HG03575 (cell line): ENCODE data around the gene RDH14.

Experiments used
- ATAC-seq: cut with Tn5 transposase; IDR thresholded peaks from one replicate; pipeline ENCODE4 v1.9.1; 2021; ENCODE audit not compliant: unreplicated experiment, insufficient number of reproducible peaks, low FRiP score; ENCODE audit errors: extremely low read depth

The RDH14 gene

GRCh38 chr2:18583905-18584607, 23.6 kb upstream of the RDH14 start:
- no peak for ATAC-seq

- no peak for ATAC-seq
These were observed 20.2 kb upstream of the RDH14 start for GRCh38 chr2:18580606-18581005.

DNA sequence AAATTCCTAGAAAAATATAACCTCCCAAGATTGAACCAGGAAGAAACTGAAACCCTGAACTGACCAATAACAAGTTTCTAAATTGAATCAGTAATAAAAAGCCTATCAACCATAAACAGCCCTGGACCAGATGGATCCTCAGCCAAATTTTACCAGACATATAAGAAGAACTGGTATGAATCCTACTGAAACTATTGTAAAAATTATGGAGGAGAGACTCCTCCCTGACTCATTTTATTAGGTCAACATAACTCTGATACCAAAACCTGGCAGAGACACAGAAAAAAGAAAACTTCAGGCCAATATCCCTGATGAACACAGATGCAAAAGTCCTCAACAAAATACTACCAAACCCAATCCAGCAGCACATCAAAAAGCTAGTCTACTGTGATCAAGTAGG, 17.6 kb upstream of the RDH14 start:
- no peak for ATAC-seq

DNA sequence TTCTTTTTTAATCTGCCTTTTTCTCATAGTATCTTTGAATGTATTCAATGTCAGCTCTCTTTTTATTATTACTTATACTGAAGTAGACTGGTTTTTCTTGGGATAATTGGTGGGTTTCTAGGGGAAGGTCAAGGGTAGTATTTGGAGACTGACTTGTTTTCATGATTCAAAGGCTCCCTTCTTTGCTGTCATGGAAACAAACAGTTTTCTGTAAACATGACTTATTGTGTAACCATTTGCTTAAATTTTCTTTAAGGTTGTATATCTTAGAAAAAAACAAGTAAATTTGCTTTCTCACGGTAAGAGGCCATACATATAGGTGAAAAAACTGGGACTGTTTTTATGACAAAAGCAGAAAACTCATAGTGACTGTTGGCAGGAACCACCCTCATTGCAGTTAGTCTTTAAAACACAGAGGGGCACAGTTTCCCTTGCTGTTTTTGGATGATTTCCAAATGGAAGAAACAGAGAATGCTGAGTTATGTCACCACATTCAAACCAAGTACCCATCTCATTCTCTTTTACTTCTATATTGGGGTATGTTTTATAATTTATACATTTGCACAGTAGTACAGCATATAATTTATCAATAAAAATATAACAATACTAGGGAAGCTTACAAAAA, 5.8 kb upstream of the RDH14 start:
- ATAC-seq, result no peak

DNA sequence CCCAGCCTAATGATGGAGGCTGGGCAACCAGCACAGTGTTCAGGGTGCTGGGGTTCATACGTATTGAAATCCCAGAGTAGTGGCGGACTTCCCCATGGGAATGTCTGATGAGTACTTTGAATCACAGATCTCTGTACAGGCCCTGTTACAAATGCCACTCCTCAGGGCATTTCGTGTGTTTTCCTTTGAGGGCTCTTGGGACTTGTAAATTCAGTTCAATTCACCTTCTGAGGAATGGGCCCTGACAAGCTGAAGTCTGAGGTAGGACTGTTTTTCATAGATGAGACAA, 288 bp upstream of the RDH14 start:
- ATAC-seq, result no peak

DNA sequence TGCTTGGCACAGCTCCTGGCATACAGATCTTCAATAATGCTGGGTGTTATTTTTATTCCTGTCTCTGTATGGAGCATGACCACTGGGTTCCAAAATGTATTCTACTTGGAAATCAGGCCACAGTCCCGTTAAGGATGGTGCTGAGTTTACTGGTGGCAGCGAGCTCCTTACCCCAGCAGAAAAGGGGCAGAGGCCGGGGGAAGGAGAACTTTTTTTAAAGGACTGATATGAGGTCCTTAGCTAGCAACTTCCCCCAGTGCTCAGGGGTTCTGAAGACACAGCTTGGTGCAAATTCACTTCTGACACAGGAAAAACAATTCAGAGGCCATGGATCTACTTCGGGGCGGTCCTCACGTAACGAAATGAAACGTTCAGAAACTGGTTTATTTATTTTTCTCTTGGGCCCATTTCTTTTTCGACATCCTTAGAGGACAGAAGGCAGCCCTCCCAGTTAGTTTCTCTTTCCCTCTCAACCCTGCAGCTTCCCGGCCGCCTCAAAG, 872 bp downstream of the RDH14 start:
- ATAC-seq, result no peak

DNA sequence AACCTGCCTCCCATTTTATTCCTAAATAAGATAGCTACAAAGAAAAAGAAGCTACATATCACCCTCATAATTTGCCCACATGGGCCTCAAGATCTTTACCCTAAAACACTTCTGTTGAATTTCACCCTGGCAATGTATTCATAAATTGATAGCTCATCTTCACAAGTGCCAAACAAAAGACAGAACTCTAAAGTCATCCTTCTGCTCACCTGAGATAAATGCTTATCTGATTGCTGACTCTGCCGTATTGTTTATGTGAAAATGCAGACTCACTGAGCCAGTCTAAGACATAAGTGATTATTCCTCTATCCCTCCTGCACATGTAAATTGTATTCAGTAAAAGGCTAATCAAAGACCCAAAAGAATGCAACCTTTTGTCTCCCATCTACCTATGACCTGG, 2.0 kb downstream of the RDH14 start:
- ATAC-seq, result no peak

GRCh38 chr2:18557121-18557520, 3.3 kb downstream of the RDH14 start:
- ATAC-seq, result no peak

GRCh38 chr2:18552351-18553077, 7.9 kb downstream of the RDH14 start:
- no peak for ATAC-seq

DNA sequence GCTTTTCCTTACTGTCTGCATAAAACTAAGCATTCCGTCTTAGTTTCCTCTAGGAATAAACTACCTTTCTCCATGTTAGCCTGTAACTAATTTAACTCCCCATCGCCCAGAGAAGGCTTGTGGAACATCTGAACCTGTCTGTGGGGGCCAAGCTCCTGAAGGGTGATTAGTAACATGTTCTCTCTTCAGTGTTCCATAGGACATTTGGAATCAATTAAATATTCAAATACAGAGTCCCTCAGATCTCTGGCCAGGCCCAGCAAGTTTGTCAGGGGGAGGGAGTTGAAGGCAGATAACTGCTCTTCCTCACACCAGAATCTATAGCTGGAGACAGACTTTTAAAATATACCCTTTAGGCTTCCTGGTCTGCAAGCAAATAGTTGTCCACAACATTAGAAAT, 8.8 kb downstream of the RDH14 start:
- ATAC-seq, result no peak

DNA sequence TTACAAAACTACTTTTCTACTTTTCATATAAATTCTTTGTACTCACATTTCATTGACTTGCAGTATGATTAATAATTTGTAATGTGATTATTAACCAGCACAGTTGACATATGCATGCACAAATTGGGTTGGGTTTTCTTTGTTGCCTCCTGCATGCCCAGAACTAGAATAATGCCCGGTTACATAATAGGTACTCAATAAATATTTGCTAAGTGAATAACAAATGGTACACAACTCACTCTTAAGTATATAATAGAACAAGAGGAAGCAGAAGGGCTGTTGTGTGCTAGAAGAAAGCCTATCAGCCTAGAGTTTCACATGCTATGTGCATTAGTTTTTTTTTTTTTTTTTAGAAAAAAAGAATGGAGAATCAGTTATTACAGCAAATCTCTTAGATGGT, 9.3 kb downstream of the RDH14 start:
- ATAC-seq, result no peak

GRCh38 chr2:18550433-18550832, 10.0 kb downstream of the RDH14 start:
- ATAC-seq, result no peak

DNA sequence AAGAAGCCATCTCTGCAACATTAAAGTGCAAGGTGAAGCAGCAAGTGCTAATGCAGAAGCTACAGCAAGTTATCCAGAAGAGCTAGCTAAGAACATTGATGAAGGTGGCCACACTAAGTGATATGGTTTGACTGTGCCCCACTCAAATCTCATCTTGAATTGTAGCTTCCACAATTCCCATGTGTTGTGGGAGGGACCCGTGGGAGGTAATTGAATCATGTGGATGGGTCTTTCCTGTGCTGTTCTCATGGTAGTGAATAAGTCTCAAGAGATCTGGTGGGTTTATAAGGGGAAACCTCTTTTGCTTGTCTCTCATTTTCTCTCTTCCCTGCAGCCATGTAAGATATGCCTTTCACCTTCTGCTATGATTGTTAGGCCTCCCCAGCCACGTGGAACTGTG, 11.4 kb downstream of the RDH14 start:
- no peak for ATAC-seq

DNA sequence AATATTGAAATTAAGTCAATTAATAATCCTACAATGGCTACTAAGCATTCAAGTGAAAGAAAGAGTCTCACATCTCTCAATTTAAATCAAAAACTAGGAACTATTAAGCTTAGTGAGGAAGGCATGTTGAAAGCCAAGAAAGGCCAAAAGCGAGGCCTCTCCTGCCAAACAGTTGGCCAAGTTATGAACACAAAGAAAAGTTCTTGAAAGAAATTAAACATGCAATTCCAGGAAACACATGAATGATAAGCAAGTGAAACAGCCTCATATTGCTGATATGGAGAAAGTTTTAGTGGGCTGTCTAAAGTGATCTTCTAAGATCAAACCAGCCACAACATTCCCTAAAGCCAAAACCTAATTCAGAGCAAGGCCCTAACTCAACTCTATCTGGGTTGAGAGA, 11.8 kb downstream of the RDH14 start:
- ATAC-seq, result no peak

DNA sequence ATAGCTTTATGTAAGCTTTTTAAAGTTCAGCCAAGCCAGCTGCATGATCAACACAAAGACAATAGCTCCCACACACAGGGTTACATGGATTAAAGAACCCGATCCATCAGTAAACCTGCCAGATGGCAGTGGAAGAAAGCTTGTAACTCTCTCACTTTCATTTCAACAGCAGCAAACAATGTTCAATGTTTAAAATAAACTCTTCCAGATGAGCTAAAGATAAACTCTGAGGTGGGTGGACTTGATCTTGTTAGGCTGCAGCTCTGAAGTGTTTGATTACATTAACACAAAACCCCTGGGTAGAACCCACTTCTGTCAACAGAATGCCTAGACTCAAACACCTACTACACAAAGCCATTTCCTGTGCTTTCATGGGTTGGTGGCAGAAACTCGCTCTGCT, 13.9 kb downstream of the RDH14 start:
- ATAC-seq, result no peak

DNA sequence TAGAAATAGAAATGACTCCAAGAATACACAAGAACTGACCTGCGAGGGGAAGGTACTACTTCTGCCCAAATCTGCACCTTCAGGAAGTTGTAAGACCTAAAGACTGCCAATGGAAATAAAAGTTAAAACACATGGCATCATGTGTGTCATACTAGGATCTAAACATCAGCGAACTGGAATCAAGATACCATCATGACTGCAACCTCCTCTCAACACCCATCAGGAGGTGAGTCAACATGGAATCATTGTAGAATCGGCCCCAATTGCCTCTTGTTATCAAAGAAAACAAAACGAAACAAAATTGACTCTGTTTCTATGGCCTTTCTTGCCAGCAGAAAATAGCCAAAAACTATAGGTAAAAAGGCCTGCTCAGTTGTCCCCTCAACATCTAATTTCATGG, 15.1 kb downstream of the RDH14 start:
- no peak for ATAC-seq

DNA sequence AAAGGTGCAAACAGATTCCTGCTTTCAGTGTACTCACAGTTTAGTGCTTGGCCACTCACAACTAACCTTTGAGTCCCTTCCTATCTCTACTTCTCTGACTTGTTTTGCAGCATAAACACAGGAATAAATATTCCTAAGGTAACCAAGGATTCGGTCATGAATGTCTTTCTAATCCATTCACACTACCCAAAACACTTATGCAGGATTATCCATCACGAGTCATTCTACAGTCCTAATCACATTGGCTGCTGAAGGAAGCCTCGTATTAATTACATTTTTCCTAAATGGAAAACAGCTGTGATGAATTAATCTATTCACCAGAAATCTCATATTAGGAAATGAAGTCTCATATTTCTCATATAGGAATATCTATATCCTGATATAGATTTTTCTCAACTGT, 16.3 kb downstream of the RDH14 start:
- no peak for ATAC-seq

DNA sequence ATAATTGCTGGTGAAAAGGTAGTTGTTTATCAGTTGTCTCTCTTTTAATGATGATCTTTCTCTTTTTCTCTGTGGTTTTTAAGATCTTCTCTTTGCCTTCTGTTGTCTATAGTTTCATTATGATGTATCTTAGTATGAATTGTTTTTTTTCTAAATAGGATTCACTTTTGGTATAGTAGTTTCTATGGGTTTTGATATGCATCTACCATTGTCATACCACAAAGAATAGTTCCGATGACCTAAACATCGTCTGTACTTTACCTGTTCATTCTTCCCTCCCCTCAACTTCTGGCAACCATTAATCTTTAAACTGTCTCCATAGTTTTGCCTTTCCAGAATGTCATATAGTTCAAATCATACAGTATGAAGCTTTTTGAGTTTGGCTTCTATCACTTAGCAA, 19.6 kb downstream of the RDH14 start:
- ATAC-seq, result no peak

DNA sequence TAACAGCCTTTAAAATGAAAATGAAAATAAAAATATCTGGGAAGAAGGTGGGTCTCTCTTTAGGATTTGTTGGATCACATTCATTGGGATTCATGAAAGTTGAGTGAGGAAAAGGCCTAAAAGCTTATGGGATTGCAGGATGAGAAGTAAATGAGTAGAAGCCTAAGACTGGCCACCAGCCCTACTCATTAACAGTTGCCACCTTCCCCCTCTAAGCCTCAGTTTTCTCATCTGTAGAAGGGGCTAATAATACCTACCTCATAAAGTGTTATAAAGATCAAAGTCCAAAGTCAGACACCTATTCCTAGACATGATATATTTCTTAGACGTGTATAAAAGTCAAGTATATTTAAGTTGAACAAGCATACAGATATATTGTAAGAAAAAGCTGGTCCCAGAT, 23.8 kb downstream of the RDH14 start:
- no peak for ATAC-seq

DNA sequence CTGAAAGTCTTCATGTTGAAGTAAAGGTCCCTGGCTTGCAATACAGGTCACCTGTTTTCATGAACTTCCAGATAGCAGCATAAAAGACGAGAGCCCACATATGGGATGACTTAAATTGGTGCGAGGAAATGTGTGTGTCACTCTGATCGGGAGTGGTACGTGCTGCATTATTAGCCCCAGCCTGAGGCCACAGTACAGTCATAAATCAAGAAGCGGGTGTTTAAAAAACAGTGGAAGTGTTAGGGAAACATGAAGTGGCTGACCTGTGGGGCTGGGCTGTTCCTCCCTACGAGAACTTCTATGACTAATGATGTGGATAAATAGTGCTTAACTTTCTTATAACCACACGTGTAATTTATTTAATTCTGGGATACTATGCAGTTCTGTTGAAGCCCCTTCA, 24.4 kb downstream of the RDH14 start:
- ATAC-seq, result no peak
